Measurements from ENCODE around the gene NOXA1.
A peak's percentile ranks its signal among the peaks of the same experiment; 100 is the strongest.
"Not testable (repeated sequence)": the region's sequence is repeated elsewhere in the genome, so short reads cannot be mapped to it uniquely, and the experiment has no call there.

NOXA1 gene

GRCh38 chr9:137439158-137439714 is 16.0 kb downstream of the NOXA1 start:
- no peak for DNase-seq (ENCODE audit: low read depth in 2 of 2)

- no peak for DNase-seq (ENCODE audit: low read depth in 2 of 2)
Observed at GRCh38 chr9:137441289-137441934, 18.2 kb downstream of the NOXA1 start, which contains the start of gene ENTPD8. Gene ENTPD8 (minus strand): TSS chr9:137441357. CDS start chr9:137438285, 3,072 bp downstream.

- DNase-seq (ENCODE audit: low read depth in 2 of 2), result no peak
Observed at GRCh38 chr9:137441935-137442321, 18.7 kb downstream of the NOXA1 start.

- DNase-seq (ENCODE audit: low read depth in 2 of 2), result no peak
Observed at GRCh38 chr9:137444106-137444790, 21.1 kb downstream of the NOXA1 start.

GRCh38 chr9:137445275-137445807 is 22.1 kb downstream of the NOXA1 start:
- DNase-seq (ENCODE audit: low read depth in 2 of 2), result peak; percentile 74 to 86

- no peak for DNase-seq (ENCODE audit: low read depth in 2 of 2)
Observed at GRCh38 chr9:137445930-137446431, 22.8 kb downstream of the NOXA1 start.

GRCh38 chr9:137446851-137447471 is 23.8 kb downstream of the NOXA1 start:
- no peak for DNase-seq (ENCODE audit: low read depth in 2 of 2)

GRCh38 chr9:137447722-137448601 is 24.8 kb downstream of the NOXA1 start:
- DNase-seq (ENCODE audit: low read depth in 2 of 2), result no peak

GRCh38 chr9:137448602-137448962 is 25.4 kb downstream of the NOXA1 start:
- no peak for DNase-seq (ENCODE audit: low read depth in 2 of 2)

- DNase-seq (ENCODE audit: low read depth in 2 of 2), result no peak
Observed at GRCh38 chr9:137449081-137449844, 26.1 kb downstream of the NOXA1 start.

GRCh38 chr9:137449931-137450538 is 26.8 kb downstream of the NOXA1 start:
- peak in 1 of 2 donors; percentile 68 for DNase-seq (ENCODE audit: low read depth in 2 of 2)

GRCh38 chr9:137450539-137451222 is 27.5 kb downstream of the NOXA1 start:
- peak in 1 of 2 donors; percentile 34 for DNase-seq (ENCODE audit: low read depth in 2 of 2)

GRCh38 chr9:137451264-137452005 is 28.2 kb downstream of the NOXA1 start:
- DNase-seq (ENCODE audit: low read depth in 2 of 2), result not testable (repeated sequence)

- DNase-seq (ENCODE audit: low read depth in 2 of 2), result no peak
Observed at GRCh38 chr9:137452006-137452760, 29.0 kb downstream of the NOXA1 start.

- no peak for DNase-seq (ENCODE audit: low read depth in 2 of 2)
Observed at GRCh38 chr9:137452761-137453642, 29.8 kb downstream of the NOXA1 start.

GRCh38 chr9:137453643-137454081 is 30.5 kb downstream of the NOXA1 start:
- DNase-seq (ENCODE audit: low read depth in 2 of 2), result no peak

- no peak for DNase-seq (ENCODE audit: low read depth in 2 of 2)
Observed at GRCh38 chr9:137454145-137454596, 31.0 kb downstream of the NOXA1 start.
